ENCODE data around the gene IDI1.

Gene IDI1

DNA sequence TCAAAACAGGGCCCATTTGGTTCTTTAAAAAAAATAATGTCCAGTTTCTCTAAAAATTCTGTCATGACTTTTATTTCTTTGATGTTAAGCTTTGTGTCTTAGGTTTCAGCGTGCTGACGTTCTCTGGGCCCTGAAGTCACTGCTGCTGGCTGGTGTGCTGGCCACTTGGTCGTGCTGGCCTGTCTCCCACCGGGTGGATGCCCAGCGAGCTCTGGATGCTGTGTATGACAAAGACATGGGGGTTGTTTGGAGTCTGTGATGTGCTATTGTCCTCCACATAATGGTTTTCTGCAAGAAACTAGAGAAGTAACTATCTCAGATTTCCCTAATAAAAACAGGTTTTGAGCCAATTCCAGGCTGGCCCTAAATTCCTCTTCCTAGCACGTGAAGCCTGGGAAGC is 13.7 kb downstream of the IDI1 start:
- H3K36me3 ChIP-seq (ENCODE audit: control insufficient read depth, insufficient read depth, low read length): peaks cover 1% of the 10 kb centered on the region
- no peak overlapping the region for H3K4me3 ChIP-seq (ENCODE audit: low read length)
- H3K27ac ChIP-seq (ENCODE audit: low read length): no peak overlapping the region
- DNase-seq (ENCODE audit: low read depth, low spot score): no peak
- no peaks in the 10 kb centered on the region for H3K9me3 ChIP-seq (ENCODE audit: control insufficient read depth, insufficient read depth, low read length)
- WGBS (ENCODE audit: insufficient coverage, insufficient read length): no CpG with 5 or more reads among the region's 6 CpGs
- no peaks in the 10 kb centered on the region for H3K4me1 ChIP-seq (ENCODE audit: control insufficient read depth, insufficient read depth, low read length)
- no peaks in the 10 kb centered on the region for H3K27me3 ChIP-seq (ENCODE audit: control insufficient read depth, insufficient read depth, low read length)

DNA sequence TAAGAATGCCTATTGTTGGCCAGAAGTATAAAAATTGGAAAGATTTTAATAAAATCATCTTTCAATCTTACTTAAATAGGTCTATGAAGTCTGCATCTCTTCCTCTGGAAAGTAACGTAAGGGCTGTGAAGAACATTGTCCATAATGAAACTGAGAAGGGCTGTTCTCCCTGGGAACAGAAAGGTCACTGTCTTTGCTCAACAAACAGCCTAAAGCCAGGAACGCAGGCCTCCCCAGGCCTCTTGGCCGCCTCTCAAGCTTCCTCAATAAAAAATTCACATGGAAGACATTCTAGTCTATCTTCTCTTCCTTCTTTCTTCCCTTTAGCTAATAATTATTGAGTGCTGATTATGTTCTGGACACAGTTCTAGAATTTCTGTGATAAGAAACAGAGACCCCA is 14.2 kb downstream of the IDI1 start:
- no peaks in the 10 kb centered on the region; the same call in none of the 2 replicates for H3K36me3 ChIP-seq (ENCODE audit: control insufficient read depth, insufficient read depth, low read length)
- no peak overlapping the region for H3K4me3 ChIP-seq (ENCODE audit: low read length)
- H3K9me3 ChIP-seq (ENCODE audit: control insufficient read depth, insufficient read depth, low read length): no peaks in the 10 kb centered on the region
- H3K4me1 ChIP-seq (ENCODE audit: control insufficient read depth, insufficient read depth, low read length): no peaks in the 10 kb centered on the region
- H3K27ac ChIP-seq (ENCODE audit: low read length): no peak overlapping the region
- DNase-seq (ENCODE audit: low read depth, low spot score): no peak
- H3K27me3 ChIP-seq (ENCODE audit: control insufficient read depth, insufficient read depth, low read length): no peaks in the 10 kb centered on the region
- WGBS (ENCODE audit: insufficient coverage, insufficient read length): no CpG with 5 or more reads among the region's 3 CpGs

DNA sequence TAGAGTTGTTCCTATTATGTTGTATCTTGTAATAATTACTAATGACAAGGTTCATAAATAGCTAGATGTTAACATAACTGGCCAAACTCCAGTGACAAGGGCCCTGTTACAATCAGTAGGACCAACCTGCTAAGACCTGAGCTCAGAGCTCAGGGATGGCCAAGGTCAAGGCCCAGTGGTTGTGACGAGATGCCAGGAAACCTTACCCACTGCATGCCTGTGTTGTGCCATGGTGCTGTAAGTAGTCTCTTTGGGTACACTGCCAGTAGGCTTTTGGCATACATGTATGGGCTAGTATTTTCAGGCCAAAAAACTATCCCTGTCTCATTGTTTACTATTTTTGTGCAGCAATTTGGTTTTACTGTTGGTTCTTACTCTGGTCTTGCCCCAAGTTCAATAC is 15.3 kb downstream of the IDI1 start:
- Histone ChIP-seq H3K27me3 (ENCODE audit: control insufficient read depth, insufficient read depth, low read length) (no peaks in the 10 kb centered on the region), H3K9me3 (ENCODE audit: control insufficient read depth, insufficient read depth, low read length) (no peaks in the 10 kb centered on the region), H3K4me3 (ENCODE audit: low read length) (no peak overlapping the region), H3K4me1 (ENCODE audit: control insufficient read depth, insufficient read depth, low read length) (no peaks in the 10 kb centered on the region), H3K36me3 (ENCODE audit: control insufficient read depth, insufficient read depth, low read length) (no peaks in the 10 kb centered on the region; the same call in 1 of the 2 replicates), H3K27ac (ENCODE audit: low read length) (no peak overlapping the region)
- no CpG with 5 or more reads among the region's 1 CpG for WGBS (ENCODE audit: insufficient coverage, insufficient read length)
- DNase-seq (ENCODE audit: low read depth, low spot score): no peak

DNA sequence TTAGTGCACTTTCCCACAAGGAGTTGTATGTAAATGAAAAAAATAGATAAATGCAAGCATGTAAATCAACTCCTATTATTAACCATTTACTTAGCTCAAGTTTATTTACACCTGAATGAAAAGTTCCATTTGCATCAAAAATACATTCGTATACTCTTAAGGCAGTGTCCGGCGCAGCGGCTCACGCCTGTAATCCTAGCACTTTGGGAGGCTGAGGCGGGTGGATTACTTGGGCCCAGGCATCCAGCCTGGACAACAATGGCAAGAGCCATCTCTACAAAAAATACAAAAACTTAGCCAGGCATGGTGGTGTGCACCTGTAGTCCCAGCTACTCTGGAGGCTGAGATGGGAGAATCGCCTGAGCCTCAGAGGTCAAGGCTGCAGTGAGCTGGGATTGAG is 19.1 kb downstream of the IDI1 start:
- WGBS (ENCODE audit: insufficient coverage, insufficient read length): no CpG with 5 or more reads among the region's 7 CpGs
- no peaks in the 10 kb centered on the region for H3K36me3 ChIP-seq (ENCODE audit: control insufficient read depth, insufficient read depth, low read length)
- no peaks in the 10 kb centered on the region for H3K27me3 ChIP-seq (ENCODE audit: control insufficient read depth, insufficient read depth, low read length)
- no peaks in the 10 kb centered on the region for H3K4me1 ChIP-seq (ENCODE audit: control insufficient read depth, insufficient read depth, low read length)
- H3K27ac ChIP-seq (ENCODE audit: low read length): no peak overlapping the region
- no peak overlapping the region for H3K4me3 ChIP-seq (ENCODE audit: low read length)
- no peak for DNase-seq (ENCODE audit: low read depth, low spot score)
- H3K9me3 ChIP-seq (ENCODE audit: control insufficient read depth, insufficient read depth, low read length): no peaks in the 10 kb centered on the region

DNA sequence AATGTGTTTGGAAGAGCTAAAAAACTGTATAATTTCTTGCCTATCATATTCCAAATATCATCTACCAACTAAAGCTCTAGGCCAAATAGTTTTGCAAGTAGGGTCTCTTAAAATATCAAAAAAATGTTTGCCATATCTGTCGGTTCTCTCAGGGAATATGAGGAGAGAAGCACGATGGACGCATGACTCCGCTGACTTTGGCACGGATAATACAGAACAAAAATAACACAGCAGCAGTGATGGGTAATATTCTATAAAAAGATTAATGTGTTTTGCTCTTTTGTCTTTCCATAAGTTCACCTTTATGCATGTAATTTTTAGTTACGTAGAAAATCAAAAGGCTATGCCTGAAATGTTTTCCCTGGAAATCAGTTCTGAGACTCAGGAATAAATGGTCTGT is 22.3 kb downstream of the IDI1 start:
- no peak for DNase-seq (ENCODE audit: low read depth, low spot score)
- Histone ChIP-seq H3K36me3 (ENCODE audit: control insufficient read depth, insufficient read depth, low read length) (no peaks in the 10 kb centered on the region), H3K4me3 (ENCODE audit: low read length) (no peak overlapping the region), H3K27me3 (ENCODE audit: control insufficient read depth, insufficient read depth, low read length) (no peaks in the 10 kb centered on the region), H3K27ac (ENCODE audit: low read length) (no peak overlapping the region), H3K4me1 (ENCODE audit: control insufficient read depth, insufficient read depth, low read length) (no peaks in the 10 kb centered on the region), H3K9me3 (ENCODE audit: control insufficient read depth, insufficient read depth, low read length) (no peaks in the 10 kb centered on the region)
- no CpG with 5 or more reads among the region's 6 CpGs for WGBS (ENCODE audit: insufficient coverage, insufficient read length)

DNA sequence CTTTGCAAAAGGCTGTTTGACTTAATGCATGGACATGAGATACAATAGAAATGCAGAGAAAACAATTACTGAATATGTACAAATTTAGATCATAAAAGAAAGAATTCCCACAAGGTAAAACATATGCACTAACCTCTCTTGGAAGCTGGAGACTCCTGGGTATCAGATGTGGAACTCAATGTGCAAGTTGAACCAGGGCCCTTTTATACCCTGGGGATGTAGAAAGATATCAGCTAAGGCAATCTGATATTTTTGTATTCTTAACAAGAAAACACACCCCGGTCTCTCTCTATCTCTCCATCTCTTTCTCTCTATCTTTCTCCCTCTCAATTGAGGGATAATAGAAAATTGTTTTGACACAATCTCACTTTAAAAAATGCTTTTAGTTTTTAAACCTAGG is 23.2 kb downstream of the IDI1 start, which contains the start of gene IDI2:
Gene IDI2 (minus strand): TSS at position 177 of the 400 bp plus-strand sequence. CDS start 1,136 bp downstream, outside the sequence.
- Histone ChIP-seq H3K4me1 (ENCODE audit: control insufficient read depth, insufficient read depth, low read length) (no peaks in the 10 kb centered on the region), H3K4me3 (ENCODE audit: low read length) (no peak within 1 kb of the TSS)
- WGBS (ENCODE audit: insufficient coverage, insufficient read length): no CpG with 5 or more reads among the region's 1 CpG

DNA sequence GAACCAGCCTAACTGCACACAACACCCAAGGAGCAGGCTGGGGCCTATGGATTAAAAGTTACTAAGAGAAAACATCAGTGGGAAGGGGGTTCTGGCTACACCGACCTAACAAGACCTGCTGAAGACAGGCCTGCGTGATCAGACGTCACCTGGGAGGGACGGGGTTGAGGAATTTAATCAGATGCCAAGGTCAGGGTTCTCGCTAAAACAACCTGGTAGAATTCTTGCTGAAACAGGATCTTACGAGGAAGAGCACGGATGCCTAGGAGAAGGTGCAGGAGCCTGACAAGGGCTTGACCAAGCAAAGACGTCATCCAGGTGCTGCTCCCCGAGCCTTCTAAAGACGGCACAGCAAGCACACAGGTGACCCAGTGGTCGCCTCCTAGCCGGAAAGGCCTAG is 24.8 kb downstream of the IDI1 start:
- Histone ChIP-seq H3K36me3 (ENCODE audit: control insufficient read depth, insufficient read depth, low read length) (no peaks in the 10 kb centered on the region; the same call in none of the 2 replicates), H3K27me3 (ENCODE audit: control insufficient read depth, insufficient read depth, low read length) (no peaks in the 10 kb centered on the region), H3K4me3 (ENCODE audit: low read length) (no peak overlapping the region), H3K9me3 (ENCODE audit: control insufficient read depth, insufficient read depth, low read length) (no peaks in the 10 kb centered on the region), H3K4me1 (ENCODE audit: control insufficient read depth, insufficient read depth, low read length) (no peaks in the 10 kb centered on the region), H3K27ac (ENCODE audit: low read length) (no peak overlapping the region)
- DNase-seq (ENCODE audit: low read depth, low spot score): no peak
- no CpG with 5 or more reads among the region's 12 CpGs for WGBS (ENCODE audit: insufficient coverage, insufficient read length)

More for the DNA sequence above, 23.2 kb downstream of the IDI1 start, which contains the start of gene IDI2:
- DNase-seq (ENCODE audit: low read depth, low spot score): no peak
- no peak within 1 kb of the TSS for H3K27ac ChIP-seq (ENCODE audit: low read length)
- no peaks in the 10 kb centered on the region for H3K27me3 ChIP-seq (ENCODE audit: control insufficient read depth, insufficient read depth, low read length)
- no peaks in the 10 kb centered on the region; the same call in 1 of the 2 replicates for H3K36me3 ChIP-seq (ENCODE audit: control insufficient read depth, insufficient read depth, low read length)
- H3K9me3 ChIP-seq (ENCODE audit: control insufficient read depth, insufficient read depth, low read length): no peaks in the 10 kb centered on the region

DNA sequence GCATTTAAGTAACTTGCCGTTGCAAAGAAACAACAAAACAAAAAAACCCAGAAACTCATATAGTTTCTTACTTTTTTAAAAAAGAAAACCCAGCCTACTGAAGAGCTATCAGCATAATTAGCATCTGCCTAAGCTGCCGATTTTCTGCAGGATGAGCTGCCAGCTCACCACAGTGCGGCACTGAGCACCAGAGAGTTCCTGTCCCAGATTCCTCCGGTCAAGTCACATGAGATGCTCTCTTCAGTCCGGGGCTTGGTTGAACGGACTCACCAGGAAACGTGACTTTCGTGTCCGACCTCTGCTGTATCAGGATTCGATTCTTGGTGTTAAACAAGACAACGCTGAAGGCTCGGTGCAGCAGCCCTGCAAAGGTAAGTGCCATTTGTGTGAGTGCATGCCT is 26.5 kb downstream of the IDI1 start:
- DNase-seq (ENCODE audit: low read depth, low spot score): no peak
- H3K9me3 ChIP-seq (ENCODE audit: control insufficient read depth, insufficient read depth, low read length): no peaks in the 10 kb centered on the region
- no CpG with 5 or more reads among the region's 12 CpGs for WGBS (ENCODE audit: insufficient coverage, insufficient read length)
- no peaks in the 10 kb centered on the region for H3K4me1 ChIP-seq (ENCODE audit: control insufficient read depth, insufficient read depth, low read length)
- no peak overlapping the region for H3K27ac ChIP-seq (ENCODE audit: low read length)
- H3K4me3 ChIP-seq (ENCODE audit: low read length): no peak overlapping the region
- H3K27me3 ChIP-seq (ENCODE audit: control insufficient read depth, insufficient read depth, low read length): no peaks in the 10 kb centered on the region
- peaks cover 3% of the 10 kb centered on the region for H3K36me3 ChIP-seq (ENCODE audit: control insufficient read depth, insufficient read depth, low read length)

DNA sequence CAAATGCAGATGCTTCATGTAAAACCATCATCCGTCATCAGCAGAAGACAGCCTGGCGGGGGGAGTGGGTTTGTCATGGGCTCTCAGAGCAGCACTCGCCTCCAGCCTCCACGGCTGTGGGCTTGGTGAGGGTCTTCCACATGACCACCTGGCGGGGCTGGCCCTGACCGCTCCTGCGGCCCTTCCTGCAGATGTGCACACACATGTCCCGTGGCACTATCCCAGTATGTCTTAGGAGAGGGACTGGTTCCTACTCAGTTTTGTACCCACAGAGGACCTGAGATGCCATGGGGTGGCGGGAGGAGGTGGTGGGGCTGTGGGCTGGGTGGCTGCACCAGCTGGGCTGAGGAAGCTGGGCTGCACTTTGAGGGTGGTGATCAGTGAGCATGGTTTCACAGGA is 28.0 kb downstream of the IDI1 start:
- H3K27ac ChIP-seq (ENCODE audit: low read length): no peak overlapping the region
- no peaks in the 10 kb centered on the region for H3K9me3 ChIP-seq (ENCODE audit: control insufficient read depth, insufficient read depth, low read length)
- peaks cover 12% of the 10 kb centered on the region for H3K36me3 ChIP-seq (ENCODE audit: control insufficient read depth, insufficient read depth, low read length)
- H3K4me3 ChIP-seq (ENCODE audit: low read length): no peak overlapping the region
- no peak for DNase-seq (ENCODE audit: low read depth, low spot score)
- WGBS (ENCODE audit: insufficient coverage, insufficient read length): no CpG with 5 or more reads among the region's 9 CpGs
- H3K27me3 ChIP-seq (ENCODE audit: control insufficient read depth, insufficient read depth, low read length): no peaks in the 10 kb centered on the region
- H3K4me1 ChIP-seq (ENCODE audit: control insufficient read depth, insufficient read depth, low read length): no peaks in the 10 kb centered on the region

DNA sequence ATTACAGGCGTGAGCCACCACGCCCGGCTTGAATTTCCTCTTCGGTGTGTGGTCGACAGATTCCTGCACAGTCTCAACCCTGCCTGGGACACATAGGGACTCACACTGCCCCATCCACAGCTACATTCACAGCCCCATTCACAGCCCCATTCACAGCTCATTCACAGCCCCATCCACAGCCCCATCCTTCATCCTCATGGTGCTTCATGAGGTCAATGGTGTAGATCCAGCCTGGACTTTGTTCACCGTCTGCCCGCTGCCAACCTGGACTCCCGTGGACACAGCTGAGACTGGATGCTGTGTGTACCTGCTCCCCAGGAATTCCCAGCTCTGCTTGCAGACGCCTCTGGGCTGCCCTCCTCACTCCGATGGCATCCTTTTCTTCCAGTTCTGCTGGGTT is 28.5 kb downstream of the IDI1 start:
- Histone ChIP-seq H3K27ac (ENCODE audit: low read length) (no peak overlapping the region), H3K27me3 (ENCODE audit: control insufficient read depth, insufficient read depth, low read length) (no peaks in the 10 kb centered on the region), H3K9me3 (ENCODE audit: control insufficient read depth, insufficient read depth, low read length) (no peaks in the 10 kb centered on the region), H3K4me3 (ENCODE audit: low read length) (no peak overlapping the region), H3K36me3 (ENCODE audit: control insufficient read depth, insufficient read depth, low read length) (peaks cover 16% of the 10 kb centered on the region), H3K4me1 (ENCODE audit: control insufficient read depth, insufficient read depth, low read length) (no peaks in the 10 kb centered on the region)
- WGBS (ENCODE audit: insufficient coverage, insufficient read length): no CpG with 5 or more reads among the region's 10 CpGs
- DNase-seq (ENCODE audit: low read depth, low spot score): no peak

DNA sequence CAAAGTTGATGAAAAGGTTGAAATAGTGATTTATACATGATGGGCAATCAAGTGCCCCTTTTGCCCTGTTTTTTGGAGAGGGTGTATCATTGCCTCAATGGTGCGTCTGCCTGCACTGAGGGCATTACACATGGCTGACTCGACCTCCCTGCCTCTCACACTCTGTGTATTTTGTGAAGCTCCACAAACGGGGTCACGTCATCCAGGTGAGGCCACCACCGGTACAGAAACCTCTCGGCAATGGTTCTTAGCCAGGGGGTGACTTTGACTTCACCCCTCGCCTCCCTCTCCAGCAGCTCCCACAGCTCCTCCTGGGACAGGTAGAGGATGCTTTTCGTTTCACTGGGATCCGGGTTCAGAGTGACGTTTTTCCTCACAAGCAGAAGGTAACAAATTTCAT is 29.6 kb downstream of the IDI1 start:
- Histone ChIP-seq H3K4me1 (ENCODE audit: control insufficient read depth, insufficient read depth, low read length) (no peaks in the 10 kb centered on the region), H3K4me3 (ENCODE audit: low read length) (no peak overlapping the region), H3K27me3 (ENCODE audit: control insufficient read depth, insufficient read depth, low read length) (no peaks in the 10 kb centered on the region), H3K27ac (ENCODE audit: low read length) (no peak overlapping the region), H3K9me3 (ENCODE audit: control insufficient read depth, insufficient read depth, low read length) (no peaks in the 10 kb centered on the region), H3K36me3 (ENCODE audit: control insufficient read depth, insufficient read depth, low read length) (peaks cover 20% of the 10 kb centered on the region)
- DNase-seq (ENCODE audit: low read depth, low spot score): no peak
- WGBS (ENCODE audit: insufficient coverage, insufficient read length): no CpG with 5 or more reads among the region's 10 CpGs
